Nephron (organoid): ENCODE results near the gene FOXF2.

Source experiments
- H3K27ac Mint-ChIP-seq, 3 experiments: 2 replicates each; pipeline ENCODE4 v1.8.0; 2020; ENCODE audit warnings: mixed read lengths in 3 of 3, mild to moderate bottlenecking in 2 of 3, moderate library complexity in 1 of 3
- H3K27me3 Mint-ChIP-seq: 2 replicates; pipeline ENCODE4 v1.8.0; 2021; ENCODE audit warnings: low read depth, mild to moderate bottlenecking, moderate library complexity, mixed read lengths
- H3K36me3 Mint-ChIP-seq: 2 replicates; pipeline ENCODE4 v1.8.0; 2020; ENCODE audit warnings: low read depth, mixed read lengths
- H3K4me1 Mint-ChIP-seq: 2 replicates; pipeline ENCODE4 v1.8.0; 2020; ENCODE audit warnings: mixed read lengths
- H3K4me3 Mint-ChIP-seq, 3 experiments: 2 replicates each; pipeline ENCODE4 v1.8.0; 2020; ENCODE audit warnings: mild to moderate bottlenecking in 3 of 3, mixed read lengths in 3 of 3, moderate library complexity in 2 of 3
- H3K9me3 Mint-ChIP-seq: 2 replicates; pipeline ENCODE4 v1.8.0; 2020; ENCODE audit warnings: mixed read lengths
- TF ChIP-seq, protein P1 (sequence below), 3 experiments: fragments of 200-600 bp; sonication (generic); IDR thresholded peaks; one replicate each; pipeline ENCODE4 v1.5.0; 2021; ENCODE audit warnings: antibody characterized with exemption in 3 of 3; ENCODE audit not compliant: unreplicated experiment in 3 of 3

Gene FOXF2

DNA sequence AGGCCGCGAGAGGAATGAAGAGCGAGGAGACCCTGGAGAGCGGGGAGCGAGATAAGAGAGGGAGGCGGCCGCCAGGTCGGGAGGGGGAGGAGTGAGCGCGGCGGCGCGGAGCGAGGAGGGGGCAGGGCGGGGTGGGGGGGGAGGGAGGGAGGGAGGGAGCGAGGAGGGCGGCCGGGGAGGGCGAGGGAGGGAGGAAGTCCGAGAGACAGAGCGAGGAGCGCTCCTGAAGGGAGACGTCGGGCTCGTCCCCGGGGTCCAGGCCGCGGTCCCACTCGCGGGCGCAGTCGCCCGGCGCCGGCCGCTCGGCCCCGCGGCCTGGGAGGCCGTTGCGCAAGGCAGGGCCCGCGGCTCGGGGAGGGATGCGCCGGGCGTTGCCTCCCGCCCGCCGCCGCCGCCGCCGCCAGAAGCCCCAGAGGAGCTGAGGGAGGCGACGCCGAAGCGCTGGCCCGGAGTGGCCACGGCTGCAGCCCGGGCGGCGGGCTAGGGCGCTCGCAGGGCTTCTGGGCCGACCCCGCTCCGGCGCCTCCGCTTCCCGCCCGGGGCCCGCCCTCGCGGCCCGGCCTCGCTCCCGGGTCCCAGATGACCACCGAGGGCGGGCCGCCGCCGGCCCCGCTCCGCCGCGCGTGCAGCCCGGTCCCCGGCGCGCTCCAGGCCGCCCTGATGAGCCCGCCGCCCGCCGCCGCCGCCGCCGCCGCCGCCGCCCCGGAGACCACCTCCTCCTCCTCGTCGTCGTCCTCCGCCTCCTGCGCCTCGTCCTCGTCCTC is at the start of gene FOXF2:
Gene FOXF2 (plus strand): TSS at position 208 of the 764 bp plus-strand sequence. CDS start 372 bp downstream, at position 580.
- H3K9me3 Mint-ChIP-seq, result no peaks in the 10 kb centered on the region
- peaks cover 93% of the 10 kb centered on the region for H3K27me3 Mint-ChIP-seq
- H3K27ac Mint-ChIP-seq, result no peak within 1 kb of the TSS
- peaks cover 27% of the 10 kb centered on the region for H3K4me1 Mint-ChIP-seq
- H3K36me3 Mint-ChIP-seq, result no peaks in the 10 kb centered on the region
- H3K4me3 Mint-ChIP-seq, result peak within 1 kb of the TSS; percentile 85 to 87 (median 86)
- TF ChIP-seq, protein P1, sequence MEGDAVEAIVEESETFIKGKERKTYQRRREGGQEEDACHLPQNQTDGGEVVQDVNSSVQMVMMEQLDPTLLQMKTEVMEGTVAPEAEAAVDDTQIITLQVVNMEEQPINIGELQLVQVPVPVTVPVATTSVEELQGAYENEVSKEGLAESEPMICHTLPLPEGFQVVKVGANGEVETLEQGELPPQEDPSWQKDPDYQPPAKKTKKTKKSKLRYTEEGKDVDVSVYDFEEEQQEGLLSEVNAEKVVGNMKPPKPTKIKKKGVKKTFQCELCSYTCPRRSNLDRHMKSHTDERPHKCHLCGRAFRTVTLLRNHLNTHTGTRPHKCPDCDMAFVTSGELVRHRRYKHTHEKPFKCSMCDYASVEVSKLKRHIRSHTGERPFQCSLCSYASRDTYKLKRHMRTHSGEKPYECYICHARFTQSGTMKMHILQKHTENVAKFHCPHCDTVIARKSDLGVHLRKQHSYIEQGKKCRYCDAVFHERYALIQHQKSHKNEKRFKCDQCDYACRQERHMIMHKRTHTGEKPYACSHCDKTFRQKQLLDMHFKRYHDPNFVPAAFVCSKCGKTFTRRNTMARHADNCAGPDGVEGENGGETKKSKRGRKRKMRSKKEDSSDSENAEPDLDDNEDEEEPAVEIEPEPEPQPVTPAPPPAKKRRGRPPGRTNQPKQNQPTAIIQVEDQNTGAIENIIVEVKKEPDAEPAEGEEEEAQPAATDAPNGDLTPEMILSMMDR (IDR thresholded peaks at IDR 0.05; ENCODE audit: unreplicated experiment in 3 of 3), result no peak

DNA sequence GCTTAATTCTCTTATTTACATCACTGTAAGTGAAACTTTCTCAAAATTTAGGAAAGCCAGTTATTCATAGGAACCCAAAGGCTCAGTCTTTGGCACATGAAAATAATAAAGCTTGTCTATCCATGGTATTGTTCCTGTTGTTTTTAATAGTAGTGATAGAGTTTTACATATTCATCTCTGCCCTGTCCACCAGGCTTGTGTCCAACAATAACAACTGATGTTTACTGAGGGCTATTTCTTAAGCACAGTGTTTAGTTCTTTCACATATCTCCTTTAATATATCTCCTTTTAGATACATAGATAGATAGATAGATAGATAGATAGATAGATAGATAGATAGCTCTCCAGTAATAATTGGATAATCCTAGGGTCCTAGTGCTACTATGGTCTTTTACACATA is 43.3 kb upstream of the FOXF2 start:
- no peak overlapping the region for H3K4me3 Mint-ChIP-seq
- TF ChIP-seq, protein P1 (IDR thresholded peaks at IDR 0.05; ENCODE audit: unreplicated experiment in 3 of 3), result no peak
- H3K9me3 Mint-ChIP-seq, result peaks cover 20% of the 10 kb centered on the region
- peaks cover 8% of the 10 kb centered on the region for H3K4me1 Mint-ChIP-seq
- H3K27ac Mint-ChIP-seq, result no peak overlapping the region
- no peaks in the 10 kb centered on the region for H3K36me3 Mint-ChIP-seq
- peaks cover 26% of the 10 kb centered on the region for H3K27me3 Mint-ChIP-seq

DNA sequence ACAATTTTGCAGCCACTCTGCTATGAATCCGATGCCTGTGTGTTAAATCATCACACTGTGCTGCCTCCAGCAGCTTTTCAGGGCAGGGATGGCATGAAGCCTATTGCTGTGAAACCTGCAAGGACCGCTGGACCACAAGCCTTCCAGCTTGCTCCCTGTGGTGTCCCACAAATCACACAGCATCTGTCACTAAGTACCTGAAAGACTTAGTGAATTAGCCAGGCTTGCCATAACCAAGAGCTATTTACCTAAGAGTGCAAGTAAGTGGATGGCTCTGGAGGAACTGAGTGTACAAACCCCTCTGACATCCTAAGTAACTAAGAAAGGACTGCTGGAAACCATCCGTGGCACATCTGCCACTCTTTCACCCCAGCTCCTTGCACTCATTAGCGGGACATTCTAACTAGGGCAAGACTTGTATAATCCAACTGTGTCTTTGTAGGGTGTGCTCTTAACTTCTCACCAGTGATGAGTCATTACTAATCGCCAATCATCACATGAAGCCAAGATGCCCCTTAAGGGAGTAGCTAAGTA is 42.8 kb upstream of the FOXF2 start:
- H3K4me1 Mint-ChIP-seq, result peaks cover 8% of the 10 kb centered on the region
- TF ChIP-seq, protein P1 (IDR thresholded peaks at IDR 0.05; ENCODE audit: unreplicated experiment in 3 of 3), result no peak
- H3K27me3 Mint-ChIP-seq, result peaks cover 26% of the 10 kb centered on the region
- peaks cover 1% of the 10 kb centered on the region for H3K36me3 Mint-ChIP-seq
- H3K9me3 Mint-ChIP-seq, result peaks cover 25% of the 10 kb centered on the region
- H3K4me3 Mint-ChIP-seq, result no peak overlapping the region
- no peak overlapping the region for H3K27ac Mint-ChIP-seq

DNA sequence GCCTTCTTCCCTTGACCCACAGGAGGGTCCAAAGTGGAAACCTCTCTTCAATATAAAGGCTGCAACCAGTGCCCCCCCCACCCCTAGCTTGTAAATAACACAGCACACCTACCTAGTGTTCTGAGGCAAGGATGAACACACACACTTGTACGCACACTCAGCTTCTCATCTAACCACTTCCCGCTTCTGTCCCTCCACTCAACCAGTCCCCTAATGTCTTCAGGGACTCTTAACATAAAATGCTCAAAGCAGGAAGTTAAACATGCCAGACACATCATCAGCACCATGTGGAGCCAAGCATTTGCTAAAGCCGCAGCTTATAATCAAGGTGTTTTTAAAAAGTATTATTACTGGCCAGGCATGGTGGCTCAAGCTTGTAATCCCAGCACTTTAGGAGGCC is 42.2 kb upstream of the FOXF2 start:
- peaks cover 4% of the 10 kb centered on the region for H3K36me3 Mint-ChIP-seq
- peaks cover 23% of the 10 kb centered on the region for H3K27me3 Mint-ChIP-seq
- H3K4me1 Mint-ChIP-seq, result peaks cover 8% of the 10 kb centered on the region
- TF ChIP-seq, protein P1 (IDR thresholded peaks at IDR 0.05; ENCODE audit: unreplicated experiment in 3 of 3), result no peak
- no peak overlapping the region for H3K4me3 Mint-ChIP-seq
- peaks cover 29% of the 10 kb centered on the region for H3K9me3 Mint-ChIP-seq
- H3K27ac Mint-ChIP-seq, result no peak overlapping the region

DNA sequence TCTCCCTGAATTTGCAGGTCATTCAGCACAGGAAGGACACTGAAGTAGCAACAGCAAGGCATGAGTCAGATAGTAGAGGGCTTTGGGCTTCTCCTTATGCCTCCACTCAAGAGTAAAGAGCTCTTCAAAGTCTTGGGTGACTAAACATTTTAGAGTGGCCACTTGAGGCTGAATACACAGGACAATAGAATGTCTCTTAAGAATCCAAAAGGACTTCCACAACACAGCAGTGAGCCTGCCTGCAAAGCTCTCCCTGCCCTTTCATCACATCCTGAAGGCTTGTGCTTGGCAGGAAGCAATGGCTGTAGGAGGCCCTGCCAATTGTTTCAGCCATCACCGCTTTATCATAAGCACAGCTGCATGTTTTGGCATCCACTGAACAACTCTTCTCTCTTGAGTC is 40.7 kb upstream of the FOXF2 start:
- Mint-ChIP-seq H3K4me3 (no peak overlapping the region), H3K4me1 (peaks cover 8% of the 10 kb centered on the region), H3K27me3 (peaks cover 21% of the 10 kb centered on the region), H3K36me3 (peaks cover 4% of the 10 kb centered on the region), H3K27ac (peak overlapping the region in 1 of 3 experiments; percentile 39), H3K9me3 (peaks cover 37% of the 10 kb centered on the region)
- TF ChIP-seq, protein P1 (IDR thresholded peaks at IDR 0.05; ENCODE audit: unreplicated experiment in 3 of 3), result no peak
